ENCODE measurements around the gene PLA2G7. TPM values are rescaled to one million over a fixed set of nuclear protein-coding genes. Genes with fewer than 3 reads are reported as not detected.

The PLA2G7 gene
- total and polyA plus RNA-seq, 2 of the 4 experiments (the other 2 are of a cell fraction): not detected

- TF ChIP-seq CTCF (conservative IDR thresholded peaks at IDR 0.05; ENCODE audit: low read depth, low read length): peak; percentile 59
- TF ChIP-seq CEBPB (IDR thresholded peaks at IDR 0.05; ENCODE audit: low read depth, low read length): no peak
- TF ChIP-seq FOS (IDR thresholded peaks at IDR 0.05; ENCODE audit: low read depth, low read length): no peak
- peak; percentile 56 for TF ChIP-seq RAD21 (IDR thresholded peaks at IDR 0.05; ENCODE audit: low read length)
- TF ChIP-seq SMC3 (IDR thresholded peaks at IDR 0.05; ENCODE audit: low read depth, low read length): peak; percentile 57
- H4K91ac ChIP-seq (ENCODE audit: insufficient read depth, low read depth, low read length): no peak overlapping the region
- no peak overlapping the region for H3K14ac ChIP-seq (replicated peaks; ENCODE audit: low read depth, low read length)
- H3K9me1 ChIP-seq (ENCODE audit: insufficient read depth, low read length): no peaks in the 10 kb centered on the region
- no peak overlapping the region for H2BK120ac ChIP-seq (ENCODE audit: low read depth, low read length)
- peak; percentile 66; the same call in 1 of the 2 replicates for ATAC-seq (ENCODE audit: low read depth)
- DNase-seq: peak; percentile 50
- H2BK5ac ChIP-seq (ENCODE audit: low read depth, low read length, poor library complexity, severe bottlenecking): no peak overlapping the region
- H3K36me3 ChIP-seq (ENCODE audit: control insufficient read depth, insufficient read depth, low read length): no peaks in the 10 kb centered on the region
- H3K4ac ChIP-seq (ENCODE audit: low read depth, low read length): no peak overlapping the region
- H2AK9ac ChIP-seq (replicated peaks; ENCODE audit: low read depth, low read length, poor library complexity): no peak overlapping the region
- no peak overlapping the region for H3K4me2 ChIP-seq (ENCODE audit: low read depth, low read length)
- H4K20me1 ChIP-seq (ENCODE audit: insufficient read depth, low read length): no peaks in the 10 kb centered on the region
- ChIA-PET CTCF (no interaction called here), POLR2A (ENCODE audit: unreplicated experiment) (no interaction called here)
- H3K9me3 ChIP-seq (ENCODE audit: control insufficient read depth, insufficient read depth, low read length): no peaks in the 10 kb centered on the region
- no peak overlapping the region for H4K8ac ChIP-seq (ENCODE audit: low read depth in 2 of 2, low read length in 2 of 2)
- no peak overlapping the region for H2BK15ac ChIP-seq (ENCODE audit: low read depth, low read length)
- H3K27ac ChIP-seq (ENCODE audit: insufficient read depth, low read length): no peak overlapping the region
- in situ Hi-C loops (cut with MboI; ENCODE audit: low sequenced_read_pairs) (loop anchor here (25.0 kb wide), 1 partner anchor 369 kb away; no protein-coding TSS in a partner anchor), intact Hi-C loops (cut with micrococcal nuclease) (loop anchor here (1.0 to 10.0 kb wide), 3 partner anchors 362 to 691 kb away; no protein-coding TSS in a partner anchor), dilution Hi-C loops (cut with HindIII; ENCODE audit: low sequenced_read_pairs, unreplicated experiment) (no loop called here)
- H4K5ac ChIP-seq (ENCODE audit: low read depth, low read length): no peak overlapping the region
- no peaks in the 10 kb centered on the region for H3K27me3 ChIP-seq (ENCODE audit: control insufficient read depth, insufficient read depth, low read length)
- no peaks in the 10 kb centered on the region for H3K79me1 ChIP-seq (ENCODE audit: low read depth in 1 of 2, low read length in 2 of 2)
- H3K4me1 ChIP-seq (ENCODE audit: control insufficient read depth, insufficient read depth, low read length): no peaks in the 10 kb centered on the region
- H2AK5ac ChIP-seq (ENCODE audit: low read depth, low read length): no peak overlapping the region
- H3K23ac ChIP-seq (ENCODE audit: low read depth, low read length): no peak overlapping the region
- no peak overlapping the region for H3K4me3 ChIP-seq (ENCODE audit: insufficient read depth, low read depth, low read length)
- BruUV-seq (replicated peaks): no TSS peak
- H2AFZ ChIP-seq (replicated peaks; ENCODE audit: low read length, poor library complexity): no peak overlapping the region
- H3K56ac ChIP-seq (ENCODE audit: extremely low read depth, insufficient read depth, low read length): no peak overlapping the region
- H3K18ac ChIP-seq (ENCODE audit: low read depth, low read length): no peak overlapping the region
- H2BK20ac ChIP-seq (ENCODE audit: low read depth, low read length): no peak overlapping the region
- H3K9ac ChIP-seq (ENCODE audit: low read depth, low read length): no peak overlapping the region
- WGBS, 2 experiments (ENCODE audit: extremely low coverage in 2 of 2, insufficient read length in 1 of 2): 67% methylated on average over 1 of the region's 6 CpGs; no CpG with 5 or more reads in 1 of the 2 experiments
These were observed 46.6 kb upstream of the PLA2G7 start for GRCh38 chr6:46781478-46782378.

Measured in IMR-90 (cell line).